Stimulated activated CD4-positive, alpha-beta T cell treated with anti-CD3 and anti-CD28 coated beads, Interleukin-15, amount 100 ng/mL, for 48 hours (primary cell): ENCODE results near the gene MRPL21.
"Not testable (repeated sequence)": the region's sequence is repeated elsewhere in the genome, so short reads cannot be mapped to it uniquely, and the experiment has no call there.

Experiments
- DNase-seq, 2 donors: peaks; one replicate each; pipeline ENCODE4 v3.0.0-alpha.2; 2020; ENCODE audit warnings: low read depth in 2 of 2

MRPL21 gene

DNA sequence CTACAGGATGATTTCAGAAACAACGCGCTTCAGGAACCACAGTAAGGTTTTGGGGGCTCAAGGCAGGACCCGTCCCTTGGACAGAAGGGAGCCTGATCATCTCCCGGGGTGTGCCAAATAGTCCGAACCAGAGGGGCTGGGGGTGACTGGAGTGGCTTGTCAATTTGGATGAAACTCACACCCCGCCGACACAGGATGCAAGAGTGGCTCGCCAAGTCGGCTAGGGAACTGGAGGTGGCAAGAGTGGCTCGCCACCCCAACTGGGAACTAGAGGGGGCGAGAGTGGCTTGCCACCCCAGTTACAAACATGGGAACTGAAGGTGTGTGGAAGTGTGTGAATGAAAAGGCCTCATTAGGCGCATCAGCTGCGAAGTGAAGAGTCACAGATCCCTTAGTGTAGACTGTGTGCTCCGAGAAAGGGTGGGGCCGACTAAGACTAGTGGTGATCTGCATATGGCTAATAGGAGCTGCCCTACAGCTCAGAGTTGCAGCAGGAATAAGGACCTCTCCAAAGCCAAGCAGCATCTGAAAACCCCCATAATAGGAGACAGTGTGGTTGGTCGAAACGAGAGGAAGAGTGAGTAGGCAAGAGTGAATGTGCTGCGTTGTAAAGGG lies 35.3 kb downstream of the MRPL21 start:
- DNase-seq: no peak

- no peak for DNase-seq
Observed at GRCh38 chr11:68867066-68867465, 36.6 kb downstream of the MRPL21 start.

GRCh38 chr11:68865241-68865640 lies 38.4 kb downstream of the MRPL21 start:
- DNase-seq: no peak

GRCh38 chr11:68863553-68864265 lies 39.9 kb downstream of the MRPL21 start:
- DNase-seq: no peak

- DNase-seq: no peak
Observed at GRCh38 chr11:68862421-68862820, 41.2 kb downstream of the MRPL21 start.

DNA sequence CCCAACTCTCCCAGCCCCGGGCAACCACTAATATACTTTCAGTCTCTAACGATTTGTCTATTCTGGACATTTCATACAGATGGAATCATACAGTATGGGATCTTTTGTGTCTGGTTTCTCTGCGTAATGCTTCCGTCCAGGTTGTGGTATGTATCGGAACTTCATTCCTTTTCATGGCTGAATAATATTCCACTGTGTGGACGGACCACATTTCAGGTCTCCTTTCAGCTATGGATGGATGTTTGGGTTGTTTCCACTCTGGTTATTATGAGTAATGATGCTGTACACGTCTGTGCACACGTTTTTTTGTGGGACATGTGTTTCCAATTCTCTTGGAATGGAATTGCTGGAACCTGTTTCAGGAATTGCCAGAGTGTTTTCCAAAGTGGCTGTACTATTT lies 44.5 kb downstream of the MRPL21 start:
- no peak for DNase-seq

DNA sequence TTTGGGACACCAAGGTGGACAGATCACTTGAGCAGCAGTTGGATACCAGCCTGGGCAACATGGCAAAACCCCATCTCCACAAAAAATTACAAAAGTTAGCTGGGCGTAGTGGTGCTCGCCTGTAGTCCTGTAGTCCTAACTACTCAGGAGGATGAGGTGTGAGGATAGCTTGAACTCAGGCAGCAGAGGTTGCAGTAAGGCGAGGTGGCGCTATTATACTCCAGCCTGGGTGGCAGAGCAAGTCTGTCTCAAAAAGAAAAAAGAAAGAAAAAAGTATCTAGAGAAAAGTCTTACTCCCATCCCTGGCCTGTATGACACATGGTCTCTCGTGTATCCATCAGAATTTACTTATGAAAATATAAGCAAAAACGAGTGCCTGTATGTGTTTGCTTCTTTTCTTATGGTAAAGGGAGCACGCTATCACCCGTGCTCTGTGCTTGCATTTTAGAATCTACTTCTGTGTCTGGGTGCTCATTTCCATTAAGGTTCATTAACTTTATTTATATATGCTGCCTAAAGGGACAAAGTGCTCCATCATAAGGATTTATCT lies 46.5 kb downstream of the MRPL21 start:
- no peak for DNase-seq

GRCh38 chr11:68856425-68857030 lies 47.1 kb downstream of the MRPL21 start:
- DNase-seq: not testable (repeated sequence)

- peak in 1 of 2 donors; percentile 11 for DNase-seq
Observed at GRCh38 chr11:68855205-68855981, 48.2 kb downstream of the MRPL21 start.

DNA sequence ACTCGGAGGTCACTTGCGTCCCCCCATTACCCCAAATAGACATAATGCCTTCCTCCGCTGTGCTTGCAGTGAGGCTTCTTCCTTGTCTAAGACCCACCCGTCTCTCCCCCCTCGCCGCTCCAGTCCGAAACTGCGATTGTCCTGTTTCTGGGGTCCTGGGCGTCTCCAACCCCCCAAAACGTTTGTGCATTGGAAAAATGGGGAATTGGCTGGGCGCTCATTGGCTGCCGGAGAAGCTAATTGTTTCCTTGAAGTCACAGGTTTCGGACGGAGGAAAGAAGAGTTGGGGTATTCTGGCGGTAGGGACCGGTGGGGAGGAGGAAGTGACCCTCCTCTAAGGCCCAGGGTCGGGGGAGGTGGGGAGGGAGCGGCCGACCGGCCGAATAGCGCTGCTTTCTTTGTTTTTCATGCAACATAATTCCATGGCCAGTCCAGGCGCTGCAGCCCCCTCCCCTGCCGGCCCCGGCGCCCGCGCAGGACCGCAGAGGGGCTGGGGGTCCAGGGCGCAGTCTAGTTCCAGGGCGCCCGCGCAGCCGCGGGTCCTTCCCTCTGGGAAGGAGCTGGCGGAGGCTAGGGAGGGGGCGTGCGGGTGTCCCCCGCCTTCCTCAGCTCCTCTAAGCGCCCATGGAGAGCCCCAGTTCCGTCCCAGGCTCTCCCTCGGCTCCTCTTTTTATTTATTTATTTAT lies 49.2 kb downstream of the MRPL21 start:
- DNase-seq: no peak

GRCh38 chr11:68852628-68853027 lies 51.0 kb downstream of the MRPL21 start:
- DNase-seq: no peak

DNA sequence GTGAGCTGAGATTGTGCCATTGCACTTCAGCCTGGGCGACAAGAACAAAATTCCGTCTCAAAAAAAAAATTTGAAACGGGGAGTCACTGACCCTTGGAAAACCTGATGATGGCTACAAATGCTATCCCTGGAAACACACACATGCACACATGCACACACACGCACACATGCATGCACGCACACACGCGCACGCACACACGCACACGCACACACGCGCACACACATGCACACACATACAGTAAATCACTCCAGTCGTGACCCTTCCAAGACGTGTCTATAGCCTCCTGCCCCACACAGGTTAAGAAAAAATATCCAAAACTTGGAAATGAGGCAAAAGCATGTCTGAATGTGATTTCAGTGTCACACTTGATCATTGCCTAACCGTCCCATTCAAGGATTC lies 55.2 kb downstream of the MRPL21 start:
- DNase-seq: no peak

GRCh38 chr11:68847395-68847794 lies 56.2 kb downstream of the MRPL21 start:
- DNase-seq: no peak

GRCh38 chr11:68845351-68846002 lies 58.2 kb downstream of the MRPL21 start:
- no peak for DNase-seq

DNA sequence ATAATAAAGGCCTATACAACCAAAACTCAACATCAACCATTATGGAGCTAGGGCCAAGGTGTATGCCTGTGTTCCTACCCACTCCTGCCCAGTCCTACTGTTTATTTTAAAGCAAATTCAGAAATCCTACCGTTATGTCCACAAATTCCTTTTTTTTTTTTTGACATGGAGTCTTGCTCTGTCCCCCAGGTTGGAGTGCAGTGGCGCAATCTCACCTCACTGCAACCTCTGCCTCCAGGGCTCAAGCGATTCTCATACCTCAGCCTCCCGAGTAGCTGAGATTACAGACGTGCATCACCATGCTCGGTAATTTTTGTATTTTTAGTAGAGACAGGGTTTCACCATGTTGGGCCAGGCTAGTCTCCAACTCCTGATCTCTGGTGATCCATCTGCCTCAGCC lies 58.8 kb downstream of the MRPL21 start:
- no peak for DNase-seq

DNA sequence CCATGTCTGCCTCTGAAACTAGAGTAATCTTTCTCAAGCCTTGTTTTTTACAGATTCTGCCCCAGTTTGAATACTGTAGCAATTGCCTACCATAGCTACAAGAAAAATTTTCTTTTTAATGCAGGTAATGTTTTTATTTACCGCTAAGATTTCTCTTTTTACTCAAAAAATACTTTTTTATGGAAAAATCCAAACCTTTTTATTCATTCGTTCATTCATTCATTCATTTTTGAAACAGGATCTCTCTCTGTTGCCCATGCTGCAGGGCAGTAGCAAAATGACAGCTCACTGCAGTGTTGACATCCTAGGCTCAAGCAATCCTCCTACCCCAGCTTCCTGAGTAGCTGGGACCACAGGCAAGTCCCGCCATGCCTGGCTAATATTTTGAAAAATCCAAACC lies 59.3 kb downstream of the MRPL21 start:
- DNase-seq: no peak

- peak; percentile 65 to 72 for DNase-seq
Observed at GRCh38 chr11:68843703-68844312, 59.8 kb downstream of the MRPL21 start.

GRCh38 chr11:68843052-68843561 lies 60.5 kb downstream of the MRPL21 start:
- peak in 1 of 2 donors; percentile 30 for DNase-seq

DNA sequence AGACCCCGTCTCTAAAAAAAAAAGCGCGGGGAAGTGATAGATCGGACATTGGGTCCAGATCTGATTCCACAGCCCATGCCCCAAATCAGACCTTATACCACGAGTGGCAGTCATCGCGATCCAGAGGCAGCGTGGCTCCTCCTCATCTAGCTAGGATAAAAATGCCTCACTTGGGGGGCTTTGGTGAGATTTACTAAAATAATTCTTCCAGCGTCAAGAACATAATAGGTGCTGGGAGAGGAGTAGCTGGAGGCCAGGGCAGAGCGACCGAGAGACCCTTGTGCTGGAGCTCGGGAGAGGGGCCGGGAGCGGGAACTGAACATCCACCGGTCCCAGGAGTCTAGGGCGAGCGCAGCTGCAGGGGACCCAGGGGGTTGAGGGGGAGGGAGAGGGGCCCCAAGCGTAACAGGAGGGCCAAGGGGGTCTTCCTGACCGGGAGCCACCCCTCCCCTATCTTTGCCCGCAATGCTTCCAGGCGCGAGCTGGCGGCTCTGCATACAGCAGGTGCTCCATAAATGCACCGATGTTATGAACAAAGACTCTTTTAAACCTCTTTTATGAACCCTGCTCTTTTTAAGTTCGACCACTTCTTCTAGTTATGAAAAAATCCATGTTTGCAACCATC lies 61.1 kb downstream of the MRPL21 start:
- DNase-seq: no peak
